Dedifferentiated amniotic fluid mesenchymal stem cell (primary cell): Measurements from ENCODE around the gene TMEM145.
"Not testable (repeated sequence)": the region's sequence is repeated elsewhere in the genome, so short reads cannot be mapped to it uniquely, and the experiment has no call there.

Experiments used
- DNase-seq: peaks from one replicate; pipeline ENCODE4 v3.0.0-alpha.2; 2016; ENCODE audit errors: extremely low spot score

The TMEM145 gene

DNA sequence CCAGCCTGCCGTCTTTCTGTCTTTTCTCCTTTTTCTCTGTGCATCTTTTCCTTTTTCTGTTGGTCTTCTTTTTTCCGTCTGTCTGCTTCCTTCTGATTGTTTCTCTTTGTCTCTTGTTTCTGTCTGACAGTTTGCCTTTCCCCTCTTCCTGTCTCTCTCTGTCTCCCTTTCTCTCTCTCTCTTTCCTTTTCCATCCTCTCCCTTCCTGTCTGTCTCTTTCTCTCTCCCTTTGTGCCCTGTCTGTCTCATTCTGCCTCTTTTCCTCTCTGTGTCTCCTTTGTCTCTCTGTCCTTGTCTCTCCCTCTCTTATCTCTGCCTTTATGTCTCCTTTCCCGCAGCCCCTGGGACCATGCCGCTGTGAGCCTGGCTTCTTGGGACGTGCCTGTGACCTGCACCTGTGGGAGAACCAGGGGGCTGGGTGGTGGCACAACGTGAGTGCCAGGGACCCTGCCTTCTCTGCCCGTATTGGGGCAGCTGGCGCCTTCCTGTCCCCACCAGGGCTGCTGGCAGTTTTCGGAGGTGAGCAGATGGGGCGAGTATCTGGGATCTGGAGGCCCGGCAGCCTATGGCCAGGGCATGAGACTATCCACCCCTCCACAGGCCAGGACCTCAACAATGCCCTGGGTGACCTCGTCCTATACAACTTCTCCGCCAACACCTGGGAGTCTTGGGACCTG, 21.7 kb downstream of the TMEM145 start:
- DNase-seq: no peak

DNA sequence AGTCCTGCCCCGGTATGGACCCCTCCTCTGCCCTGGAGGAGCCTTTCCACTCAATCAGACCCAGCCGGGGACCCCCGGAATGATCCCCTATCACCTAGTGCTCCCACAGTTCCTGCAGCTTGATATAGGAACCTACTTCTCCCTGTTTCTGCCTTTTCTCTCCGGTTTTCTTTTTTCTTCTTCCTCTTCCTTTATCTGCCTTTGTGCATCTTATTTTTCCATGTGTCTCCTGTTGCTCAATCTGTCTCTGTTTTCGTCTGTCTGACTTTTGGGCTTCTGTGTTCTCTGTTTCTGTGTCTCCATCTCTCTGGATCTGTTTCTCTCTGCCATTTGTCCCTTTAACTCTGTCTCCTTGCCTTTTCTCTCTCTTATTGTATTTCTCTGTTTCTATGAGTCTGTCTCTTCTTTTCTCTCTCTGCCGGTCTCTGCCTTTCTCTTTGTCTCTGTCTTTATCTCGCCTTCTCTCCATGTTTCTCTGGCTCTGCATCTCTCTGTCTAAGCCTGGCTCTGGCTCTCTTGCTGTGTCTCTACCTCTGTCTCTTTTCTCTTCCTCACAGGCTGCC, 22.3 kb downstream of the TMEM145 start:
- no peak for DNase-seq

GRCh38 chr19:42335971-42336370, 22.9 kb downstream of the TMEM145 start:
- DNase-seq: no peak

DNA sequence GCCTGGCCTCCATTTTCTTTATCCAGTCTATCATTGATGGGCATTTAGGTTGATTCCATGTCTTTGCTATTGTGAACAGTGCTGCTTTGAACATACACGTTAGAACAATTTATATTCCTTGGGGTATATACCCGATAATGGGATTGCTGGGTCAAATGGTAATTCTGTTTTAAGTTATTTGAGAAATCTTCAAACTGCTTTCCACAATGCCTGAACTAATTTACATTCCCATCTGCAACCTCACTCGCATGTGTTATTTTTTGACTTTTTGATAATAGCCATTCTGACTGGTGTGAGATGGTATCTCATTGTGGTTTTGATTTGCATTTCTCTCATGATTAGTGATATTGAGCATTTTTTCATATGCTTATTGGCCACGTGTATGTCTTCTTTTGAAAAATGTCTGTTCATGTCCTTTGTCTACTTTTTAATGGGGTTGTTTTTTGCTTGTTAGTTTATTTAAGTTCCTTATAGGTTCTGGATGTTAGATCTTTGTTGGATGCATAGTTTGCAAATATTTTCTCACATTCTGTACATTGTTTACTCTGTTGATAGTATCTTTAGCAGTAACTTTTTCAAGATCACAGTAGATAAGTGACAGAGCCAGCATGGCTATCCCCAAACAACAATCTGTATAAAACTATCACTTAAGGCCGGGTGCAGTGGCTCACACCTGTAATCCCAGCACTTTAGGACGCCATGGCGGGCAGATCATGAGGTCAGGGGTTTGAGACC, 26.2 kb downstream of the TMEM145 start:
- DNase-seq: not testable (repeated sequence)

DNA sequence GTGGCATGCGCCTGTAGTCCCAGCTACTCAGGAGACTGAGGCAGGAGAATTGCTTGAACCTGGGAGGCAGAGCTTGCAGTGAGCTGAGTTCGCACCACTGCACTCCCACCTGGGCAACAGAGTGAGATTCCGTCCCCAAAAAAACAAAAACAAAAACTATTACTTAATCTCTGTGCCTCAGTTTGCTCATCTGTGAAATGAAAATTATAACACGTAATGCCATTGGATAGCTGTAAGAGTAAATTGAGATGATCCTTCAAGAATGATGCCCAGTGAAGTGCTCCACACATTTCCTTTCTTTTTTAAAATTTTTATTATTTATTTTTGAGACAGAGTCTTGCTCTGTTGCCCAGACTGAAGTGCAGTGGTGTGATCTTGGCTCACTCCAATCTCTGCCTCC, 26.8 kb downstream of the TMEM145 start:
- not testable (repeated sequence) for DNase-seq

- DNase-seq: no peak
Observed at GRCh38 chr19:42343344-42344110, 30.4 kb downstream of the TMEM145 start.

GRCh38 chr19:42344336-42344893, 31.3 kb downstream of the TMEM145 start:
- DNase-seq: no peak

GRCh38 chr19:42345191-42345812, 32.2 kb downstream of the TMEM145 start:
- DNase-seq: no peak

DNA sequence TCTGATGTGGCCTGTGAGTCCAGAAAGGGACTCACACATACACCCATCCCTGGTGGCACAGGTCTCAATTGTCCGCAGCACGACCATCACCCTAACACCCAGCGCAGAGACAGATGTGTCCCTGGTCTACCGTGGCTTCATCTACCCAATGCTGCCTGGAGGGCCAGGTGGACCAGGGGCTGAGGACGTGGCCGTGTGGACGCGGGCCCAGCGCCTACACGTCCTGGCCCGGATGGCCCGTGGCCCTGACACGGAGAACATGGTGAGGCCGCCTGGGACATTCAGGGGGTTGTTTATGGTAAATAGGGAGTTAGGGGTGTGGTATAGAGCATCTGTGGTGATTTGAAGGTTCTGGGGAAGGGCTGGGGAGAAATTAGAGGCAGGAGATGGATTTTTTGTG, 35.1 kb downstream of the TMEM145 start:
- DNase-seq: no peak

DNA sequence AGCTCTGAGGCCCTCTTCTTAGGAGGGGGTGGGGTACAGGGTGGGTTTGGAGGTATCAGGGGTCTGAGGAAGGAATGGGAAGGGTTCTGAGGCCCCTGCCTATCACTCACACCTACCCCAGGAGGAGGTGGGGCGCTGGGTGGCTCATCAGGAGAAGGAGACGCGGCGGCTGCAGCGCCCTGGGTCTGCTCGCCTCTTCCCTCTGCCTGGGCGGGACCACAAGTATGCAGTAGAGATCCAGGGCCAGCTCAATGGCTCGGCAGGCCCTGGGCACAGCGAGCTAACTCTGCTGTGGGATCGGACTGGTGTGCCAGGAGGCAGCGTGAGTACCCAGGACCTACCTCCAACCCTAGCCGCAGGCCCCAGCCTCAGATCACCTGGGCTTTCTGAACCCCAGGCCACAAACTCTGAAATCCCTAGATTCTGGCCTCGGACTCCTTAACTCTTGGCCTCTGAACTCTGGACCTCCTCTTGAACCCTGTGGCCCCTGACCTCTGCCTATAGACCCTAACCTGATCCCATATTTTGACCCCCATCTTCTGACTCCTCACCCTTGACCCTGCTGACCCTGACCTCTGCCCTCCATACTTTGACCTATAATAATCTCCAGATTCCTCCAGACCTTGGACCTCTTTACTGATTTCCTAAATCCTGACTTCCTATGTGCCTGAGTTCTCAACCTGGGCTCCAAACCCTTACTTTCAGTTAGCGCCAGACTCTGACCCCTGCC, 36.4 kb downstream of the TMEM145 start:
- no peak for DNase-seq

GRCh38 chr19:42350417-42350816, 37.3 kb downstream of the TMEM145 start:
- DNase-seq: no peak

GRCh38 chr19:42351079-42351735, 38.1 kb downstream of the TMEM145 start:
- no peak for DNase-seq

DNA sequence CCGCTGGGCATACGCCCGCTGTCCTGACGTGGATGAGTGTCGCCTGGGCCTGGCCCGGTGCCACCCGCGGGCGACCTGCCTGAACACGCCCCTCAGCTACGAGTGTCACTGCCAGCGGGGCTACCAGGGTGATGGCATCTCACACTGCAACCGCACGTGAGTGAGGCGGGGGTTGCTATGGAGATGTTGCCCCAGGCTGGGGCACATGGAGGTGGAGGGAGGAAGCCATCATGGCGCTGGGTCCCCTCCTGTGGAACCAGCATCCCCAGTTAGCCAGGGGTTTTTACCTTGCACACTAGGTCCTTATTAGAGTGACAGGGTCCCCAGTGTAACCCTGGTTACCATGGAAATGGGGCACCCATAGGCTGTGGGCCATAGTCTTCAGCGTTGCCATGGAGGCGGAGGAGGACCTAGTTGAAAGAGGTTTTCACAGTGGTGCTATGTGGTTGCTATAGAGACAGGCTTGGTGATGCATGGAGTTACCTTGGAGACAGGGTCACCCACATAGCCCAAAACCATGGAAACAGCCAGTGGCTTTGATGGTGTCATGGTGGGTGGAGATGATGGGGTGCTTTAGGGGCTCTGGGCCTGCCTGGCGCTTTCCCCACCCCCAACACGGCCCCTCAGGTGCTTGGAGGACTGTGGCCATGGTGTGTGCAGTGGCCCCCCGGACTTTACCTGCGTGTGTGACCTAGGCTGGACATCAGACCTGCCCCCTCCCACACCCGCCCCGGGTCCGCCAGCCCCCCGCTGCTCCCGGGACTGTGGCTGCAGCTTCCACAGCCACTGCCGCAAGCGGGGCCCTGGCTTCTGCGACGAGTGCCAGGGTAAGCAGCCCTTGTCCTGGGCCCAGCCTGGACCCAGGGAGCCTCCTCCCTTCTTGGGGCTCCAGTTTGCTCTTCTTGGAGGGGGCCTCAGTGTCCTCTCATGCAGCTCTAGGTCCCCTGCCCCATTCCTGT, 39.5 kb downstream of the TMEM145 start:
- DNase-seq: no peak

DNA sequence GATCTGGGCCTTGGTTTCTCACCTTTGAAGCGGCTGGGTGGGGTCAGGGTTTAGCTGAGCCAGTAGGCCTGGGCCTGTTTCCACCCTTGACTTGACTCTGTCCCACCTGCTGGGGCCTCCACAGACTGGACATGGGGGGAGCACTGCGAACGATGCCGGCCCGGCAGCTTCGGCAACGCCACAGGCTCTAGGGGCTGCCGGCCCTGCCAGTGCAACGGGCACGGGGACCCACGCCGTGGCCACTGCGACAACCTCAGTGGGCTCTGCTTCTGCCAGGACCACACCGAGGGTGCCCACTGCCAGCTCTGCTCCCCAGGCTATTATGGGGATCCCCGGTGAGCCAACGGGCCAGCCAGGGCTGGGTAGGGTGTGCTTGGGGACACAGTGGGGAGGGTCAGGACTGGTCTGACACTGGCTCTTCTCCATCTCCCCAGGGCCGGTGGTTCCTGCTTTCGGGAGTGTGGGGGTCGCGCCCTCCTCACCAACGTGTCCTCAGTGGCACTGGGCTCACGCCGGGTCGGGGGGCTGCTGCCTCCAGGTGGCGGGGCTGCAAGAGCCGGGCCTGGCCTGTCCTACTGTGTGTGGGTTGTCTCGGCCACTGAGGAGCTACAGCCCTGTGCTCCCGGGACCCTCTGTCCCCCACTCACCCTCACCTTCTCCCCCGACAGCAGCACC, 40.4 kb downstream of the TMEM145 start:
- no peak for DNase-seq

GRCh38 chr19:42355896-42356295, 42.8 kb downstream of the TMEM145 start:
- no peak for DNase-seq

GRCh38 chr19:42356686-42357085, 43.6 kb downstream of the TMEM145 start:
- no peak for DNase-seq

DNA sequence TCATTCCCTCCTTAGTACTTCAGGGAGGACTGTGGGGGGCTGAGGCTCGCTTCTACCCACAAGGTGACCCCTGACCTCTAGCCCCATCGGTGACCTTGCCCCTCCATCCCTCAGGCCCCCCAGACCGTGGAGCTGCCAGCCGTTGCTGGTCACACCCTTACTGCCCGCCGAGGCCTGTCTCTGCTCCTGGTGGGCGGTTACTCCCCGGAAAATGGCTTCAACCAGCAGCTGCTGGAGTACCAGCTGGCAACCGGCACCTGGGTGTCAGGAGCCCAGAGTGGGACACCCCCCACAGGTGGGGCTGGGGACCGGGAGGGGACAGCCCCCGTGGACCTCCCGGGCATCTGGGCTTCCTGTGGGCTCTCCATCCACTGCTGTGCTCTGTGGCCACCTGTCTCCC, 44.2 kb downstream of the TMEM145 start:
- DNase-seq: no peak

DNA sequence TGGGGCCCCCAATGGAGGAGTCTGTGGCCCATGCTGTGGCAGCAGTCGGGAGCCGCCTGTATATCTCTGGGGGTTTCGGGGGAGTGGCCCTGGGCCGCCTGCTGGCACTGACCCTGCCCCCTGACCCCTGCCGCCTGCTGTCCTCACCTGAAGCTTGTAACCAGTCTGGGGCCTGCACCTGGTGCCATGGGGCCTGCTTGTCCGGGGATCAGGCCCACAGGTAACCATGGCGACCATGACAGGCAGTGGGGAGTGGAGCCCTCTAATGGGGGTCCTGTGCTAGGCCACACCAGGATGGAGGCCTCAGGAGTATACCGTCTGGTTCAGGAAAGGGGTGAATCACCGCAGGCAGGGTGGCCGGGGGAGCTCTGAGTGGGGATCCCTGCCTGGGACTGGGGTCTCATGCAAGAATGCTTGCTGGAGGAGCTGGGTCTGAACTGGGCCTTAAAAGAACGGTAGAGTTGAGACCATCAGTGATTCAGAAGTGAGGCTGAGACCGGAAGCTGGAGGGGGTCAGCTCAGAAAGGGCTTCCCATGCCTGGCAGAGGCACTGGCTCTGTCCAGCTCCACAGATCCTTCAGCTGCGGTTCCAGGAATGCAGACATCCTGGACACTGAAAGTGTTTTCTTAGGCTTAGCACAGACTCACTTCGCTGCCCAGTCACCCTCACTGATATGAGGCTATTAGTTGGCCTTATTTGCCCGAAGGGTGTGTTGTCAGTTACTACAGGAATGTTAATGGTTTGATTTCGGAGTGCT, 47.9 kb downstream of the TMEM145 start:
- DNase-seq: no peak
